ENCODE measurements around the gene SLF2. TPM values are rescaled to one million over a fixed set of nuclear protein-coding genes. Genes with fewer than 3 reads are reported as not detected.

Gene SLF2
- total and polyA plus RNA-seq, 2 of the 13 experiments (the other 11 are each of a cell fraction or from before 2014, with no cell fraction given), result 12.2 to 48.1 TPM

DNA sequence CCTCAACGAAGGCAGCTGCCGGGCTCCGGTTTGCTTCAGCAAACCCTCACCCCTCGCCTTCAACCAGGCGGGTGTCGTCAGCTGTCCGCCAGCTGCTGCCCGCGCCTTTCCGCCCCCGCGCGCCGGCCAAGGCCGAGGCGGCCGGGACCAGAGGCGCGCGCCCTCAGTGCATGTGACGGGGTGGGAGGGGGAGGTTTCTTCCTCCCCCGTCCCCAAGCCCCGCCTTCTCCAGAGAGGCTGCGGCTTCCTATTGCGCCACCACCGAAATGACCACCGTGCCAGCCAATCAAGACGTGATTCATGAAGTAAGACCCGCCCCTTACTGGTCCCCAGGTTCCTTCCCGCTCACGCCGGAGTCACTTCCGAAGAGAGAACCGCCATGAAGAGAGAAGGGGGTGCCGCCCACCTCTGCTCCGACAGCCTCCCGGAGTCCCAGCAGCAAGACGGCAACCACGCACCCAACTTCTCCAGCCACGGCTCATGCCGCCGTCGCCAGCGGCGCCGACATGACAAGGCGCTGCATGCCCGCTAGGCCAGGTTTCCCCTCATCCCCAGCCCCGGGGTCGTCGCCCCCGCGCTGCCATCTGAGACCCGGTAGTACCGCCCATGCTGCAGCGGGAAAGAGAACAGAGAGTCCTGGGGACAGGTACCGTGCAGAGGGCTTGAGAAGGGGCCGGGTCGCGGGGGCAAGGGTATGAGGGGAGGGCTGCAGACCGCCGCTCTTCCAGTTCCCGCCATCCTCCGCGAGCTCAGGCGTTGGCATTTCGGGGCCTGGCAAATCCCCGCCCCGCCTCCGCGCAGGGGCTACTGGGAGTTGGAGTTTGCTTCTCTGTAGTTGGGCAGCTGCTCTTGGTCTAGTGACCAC is at the start of gene SLF2 (continued):
- TF ChIP-seq ZNF879 (CRISPR knock-in tag; IDR thresholded peaks at IDR 0.05) (0 out of 2 replicates have a peak, but pooled peaks have one; percentile 21), NCOA1 (CRISPR knock-in tag; IDR thresholded peaks at IDR 0.05) (peak; percentile 16), NFE2L2 (IDR thresholded peaks at IDR 0.05; ENCODE audit: low read length) (no peak), POGZ (CRISPR knock-in tag; IDR thresholded peaks at IDR 0.05) (peak; percentile 58; the same call in 1 of the 2 replicates), ZNF333 (CRISPR knock-in tag; IDR thresholded peaks at IDR 0.05; ENCODE audit: borderline replicate concordance) (peak; percentile 97; the same call in 1 of the 2 replicates), ZNF678 (CRISPR knock-in tag; IDR thresholded peaks at IDR 0.05) (no peak), HNF4A (CRISPR knock-in tag; IDR thresholded peaks at IDR 0.05) (no peak), NFRKB (IDR thresholded peaks at IDR 0.05) (no peak), TBX2 (CRISPR knock-in tag; IDR thresholded peaks at IDR 0.05; ENCODE audit: borderline replicate concordance) (peak; percentile 33; the same call in 1 of the 2 replicates), SP4 (CRISPR knock-in tag; IDR thresholded peaks at IDR 0.05) (peak; percentile 92), ZMYM3 (CRISPR knock-in tag; IDR thresholded peaks at IDR 0.05) (no peak), DR1 (CRISPR knock-in tag; IDR thresholded peaks at IDR 0.05) (peak; percentile 86), ZNF552 (CRISPR knock-in tag; IDR thresholded peaks at IDR 0.05; ENCODE audit: borderline replicate concordance) (peak; percentile 72; the same call in 1 of the 2 replicates), SYNCRIP (IDR thresholded peaks at IDR 0.05; ENCODE audit: insufficient read depth, low read depth, low read length) (no peak), NFIB (CRISPR knock-in tag; IDR thresholded peaks at IDR 0.05; ENCODE audit: borderline replicate concordance) (no peak), SIN3A (IDR thresholded peaks at IDR 0.05; ENCODE audit: borderline replicate concordance, low read depth, low read length) (no peak; the same call in 1 of the 2 replicates), TOE1 (CRISPR knock-in tag; IDR thresholded peaks at IDR 0.05) (no peak), NR2F1 (CRISPR knock-in tag; IDR thresholded peaks at IDR 0.05) (no peak)
- TF ChIP-seq, protein P1, sequence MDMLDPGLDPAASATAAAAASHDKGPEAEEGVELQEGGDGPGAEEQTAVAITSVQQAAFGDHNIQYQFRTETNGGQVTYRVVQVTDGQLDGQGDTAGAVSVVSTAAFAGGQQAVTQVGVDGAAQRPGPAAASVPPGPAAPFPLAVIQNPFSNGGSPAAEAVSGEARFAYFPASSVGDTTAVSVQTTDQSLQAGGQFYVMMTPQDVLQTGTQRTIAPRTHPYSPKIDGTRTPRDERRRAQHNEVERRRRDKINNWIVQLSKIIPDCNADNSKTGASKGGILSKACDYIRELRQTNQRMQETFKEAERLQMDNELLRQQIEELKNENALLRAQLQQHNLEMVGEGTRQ (IDR thresholded peaks at IDR 0.05; ENCODE audit: low read depth, low read length), result no peak
- TF ChIP-seq, protein P1 (CRISPR knock-in tag; IDR thresholded peaks at IDR 0.05; ENCODE audit: borderline replicate concordance), result no peak
- TF ChIP-seq, protein P2, sequence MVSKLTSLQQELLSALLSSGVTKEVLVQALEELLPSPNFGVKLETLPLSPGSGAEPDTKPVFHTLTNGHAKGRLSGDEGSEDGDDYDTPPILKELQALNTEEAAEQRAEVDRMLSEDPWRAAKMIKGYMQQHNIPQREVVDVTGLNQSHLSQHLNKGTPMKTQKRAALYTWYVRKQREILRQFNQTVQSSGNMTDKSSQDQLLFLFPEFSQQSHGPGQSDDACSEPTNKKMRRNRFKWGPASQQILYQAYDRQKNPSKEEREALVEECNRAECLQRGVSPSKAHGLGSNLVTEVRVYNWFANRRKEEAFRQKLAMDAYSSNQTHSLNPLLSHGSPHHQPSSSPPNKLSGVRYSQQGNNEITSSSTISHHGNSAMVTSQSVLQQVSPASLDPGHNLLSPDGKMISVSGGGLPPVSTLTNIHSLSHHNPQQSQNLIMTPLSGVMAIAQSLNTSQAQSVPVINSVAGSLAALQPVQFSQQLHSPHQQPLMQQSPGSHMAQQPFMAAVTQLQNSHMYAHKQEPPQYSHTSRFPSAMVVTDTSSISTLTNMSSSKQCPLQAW (CRISPR knock-in tag; IDR thresholded peaks at IDR 0.05), result peak; percentile 76
- TF ChIP-seq, protein P3, sequence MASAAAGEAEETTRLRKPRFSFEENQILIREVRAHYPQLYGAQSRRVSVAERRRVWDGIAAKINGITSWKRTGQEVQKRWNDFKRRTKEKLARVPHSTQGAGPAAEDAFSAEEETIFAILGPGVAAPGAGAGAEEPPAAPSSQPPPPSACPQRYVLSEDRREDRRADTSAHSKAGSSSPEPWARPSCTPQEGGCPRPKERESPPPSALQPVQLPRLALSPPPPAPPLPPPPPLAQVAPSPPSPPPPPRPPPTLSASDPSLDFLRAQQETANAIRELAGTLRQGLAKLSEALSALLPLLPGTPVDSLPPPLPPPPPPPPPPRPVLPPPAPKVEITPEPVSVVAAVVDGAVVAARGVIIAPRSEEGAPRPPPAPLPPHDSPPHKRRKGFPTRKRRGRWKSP (CRISPR knock-in tag; IDR thresholded peaks at IDR 0.05), result no peak; the same call in 1 of the 2 replicates
- TF ChIP-seq, protein P4, sequence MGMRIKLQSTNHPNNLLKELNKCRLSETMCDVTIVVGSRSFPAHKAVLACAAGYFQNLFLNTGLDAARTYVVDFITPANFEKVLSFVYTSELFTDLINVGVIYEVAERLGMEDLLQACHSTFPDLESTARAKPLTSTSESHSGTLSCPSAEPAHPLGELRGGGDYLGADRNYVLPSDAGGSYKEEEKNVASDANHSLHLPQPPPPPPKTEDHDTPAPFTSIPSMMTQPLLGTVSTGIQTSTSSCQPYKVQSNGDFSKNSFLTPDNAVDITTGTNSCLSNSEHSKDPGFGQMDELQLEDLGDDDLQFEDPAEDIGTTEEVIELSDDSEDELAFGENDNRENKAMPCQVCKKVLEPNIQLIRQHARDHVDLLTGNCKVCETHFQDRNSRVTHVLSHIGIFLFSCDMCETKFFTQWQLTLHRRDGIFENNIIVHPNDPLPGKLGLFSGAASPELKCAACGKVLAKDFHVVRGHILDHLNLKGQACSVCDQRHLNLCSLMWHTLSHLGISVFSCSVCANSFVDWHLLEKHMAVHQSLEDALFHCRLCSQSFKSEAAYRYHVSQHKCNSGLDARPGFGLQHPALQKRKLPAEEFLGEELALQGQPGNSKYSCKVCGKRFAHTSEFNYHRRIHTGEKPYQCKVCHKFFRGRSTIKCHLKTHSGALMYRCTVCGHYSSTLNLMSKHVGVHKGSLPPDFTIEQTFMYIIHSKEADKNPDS (CRISPR knock-in tag; IDR thresholded peaks at IDR 0.05), result no peak

Measured in HepG2 (cell line).